HepG2 (cell line): ENCODE results near the gene CCDC88C. TPM values are rescaled to one million over a fixed set of nuclear protein-coding genes. Genes with fewer than 3 reads are reported as not detected.
A peak's percentile ranks its signal among the peaks of the same experiment; 100 is the strongest.

ENCODE experiments used
- ATAC-seq: fragments of 200-7000 bp; cut with Tn5 transposase; 3 replicates; pipeline ENCODE4 v1.9.1; 2020; ENCODE audit warnings: mild to moderate bottlenecking, moderate library complexity
- BruUV-seq: library from RNA; stranded (reverse); fragments of 400-500 nt; replicated peaks from 2 replicates; lab custom pipeline; 2021; lab: Mats Ljungman, UMichigan
- CTCF ChIA-PET: fragments of 300-600 bp; formaldehyde crosslinking; extraction: SDS; loops from one replicate; lab custom pipeline; 2021; ENCODE audit warnings: low total read pairs, inconsistent platforms, low intra/inter-chr PET ratio; lab: Yijun Ruan, JAX
- POLR2A ChIA-PET: fragments of 350-600 bp; sonication (Branson Sonifier 250); formaldehyde crosslinking; loops from one replicate; lab custom pipeline; 2020; ENCODE audit warnings: antibody characterized with exemption, inconsistent platforms; lab: Yijun Ruan, JAX
- DNase-seq: peaks from one replicate; pipeline ENCODE4 v3.0.0-alpha.2; 2015; ENCODE audit warnings: low spot score
- FAIRE-seq: peaks from 3 replicates; lab custom pipeline; 2011; peaks lifted over from hg19 to GRCh38; lab: Jason Lieb, UNC
- H2AFZ ChIP-seq: one replicate; pipeline ENCODE4 v1.6.1; 2011; ENCODE audit warnings: low read length, inconsistent platforms
- H3K27ac ChIP-seq: fragments of 300-600 bp; 3 replicates; pipeline ENCODE4 v1.8.0; 2011; ENCODE audit warnings: mixed run types, mild to moderate bottlenecking, mixed read lengths, low read length, inconsistent platforms; ENCODE audit not compliant: insufficient read depth; ENCODE audit errors: extremely low read length
- H3K27me3 ChIP-seq, 2 experiments: fragments of 200-600 bp in 1 of 2; 2 replicates in 1 of 2; 3 replicates in 1 of 2; pipeline versions ENCODE4 v1.6.0 to v1.8.0; 2011; ENCODE audit warnings: low read length in 2 of 2, mild to moderate bottlenecking in 2 of 2, moderate library complexity in 2 of 2, inconsistent platforms in 1 of 2; ENCODE audit not compliant: insufficient read depth in 2 of 2, control insufficient read depth in 1 of 2
- H3K36me3 ChIP-seq, 2 experiments: fragments of 200-600 bp in 1 of 2; replicated peaks in 1 of 2; 2 replicates in 1 of 2; 3 replicates in 1 of 2; pipeline versions ENCODE4 v1.5.1 to v1.8.0; 2011; ENCODE audit warnings: low read length in 2 of 2, inconsistent platforms in 1 of 2; ENCODE audit not compliant: insufficient read depth in 2 of 2, control insufficient read depth in 1 of 2
- H3K4me1 ChIP-seq: 2 replicates; pipeline ENCODE4 v1.5.1; 2012; ENCODE audit warnings: low read length, inconsistent platforms; ENCODE audit not compliant: insufficient read depth
- H3K4me2 ChIP-seq: 2 replicates; pipeline ENCODE4 v1.6.0; 2011; ENCODE audit warnings: low read depth, low read length, inconsistent platforms
- H3K4me3 ChIP-seq, 3 experiments: fragments of 200-600 bp in 1 of 3; sonication (generic), shearing (Covaris generic) in 1 of 3; replicated peaks in 1 of 3; 2 replicates each; pipeline ENCODE4 v1.5.1; 2011 to 2016; ENCODE audit warnings: low read length in 3 of 3, inconsistent platforms in 2 of 3, low read depth in 2 of 3, mild to moderate bottlenecking in 2 of 3, control low read depth in 1 of 3, mixed read lengths in 1 of 3; ENCODE audit not compliant: insufficient read depth in 1 of 3
- H3K79me2 ChIP-seq: one replicate; pipeline ENCODE4 v1.6.1; 2011; ENCODE audit warnings: low read length, inconsistent platforms; ENCODE audit not compliant: insufficient read depth
- H3K9ac ChIP-seq: 2 replicates; pipeline ENCODE4 v1.6.0; 2011; ENCODE audit warnings: mild to moderate bottlenecking, low read depth, low read length, inconsistent platforms; ENCODE audit not compliant: insufficient read depth
- H3K9me3 ChIP-seq: 2 replicates; pipeline ENCODE4 v1.5.1; 2012; ENCODE audit warnings: mild to moderate bottlenecking, low read length
- H4K20me1 ChIP-seq: 2 replicates; pipeline ENCODE4 v1.6.0; 2011; ENCODE audit warnings: inconsistent platforms, mild to moderate bottlenecking, low read length, moderate library complexity; ENCODE audit not compliant: insufficient read depth
- CTCF ChIP-seq: sonication (generic); formaldehyde crosslinking; IDR thresholded peaks from 2 replicates; pipeline ENCODE4 v1.5.0; 2020; ENCODE audit warnings: mild to moderate bottlenecking, missing genetic modification reagents, moderate library complexity
- MNT ChIP-seq: fragments of 450-650 bp; IDR thresholded peaks from 2 replicates; pipeline ENCODE4 v1.6.1; 2016
- STAG1 ChIP-seq: sonication (generic); formaldehyde crosslinking; IDR thresholded peaks from 2 replicates; pipeline ENCODE4 v1.4.0; 2020; ENCODE audit warnings: missing genetic modification reagents
- ZNF549 ChIP-seq: sonication (generic); formaldehyde crosslinking; IDR thresholded peaks from 2 replicates; pipeline ENCODE4 v1.5.0; 2020; ENCODE audit warnings: missing genetic modification reagents
- ZNF687 ChIP-seq: sonication (generic); formaldehyde crosslinking; IDR thresholded peaks from 2 replicates; pipeline ENCODE4 v1.5.1; 2020; ENCODE audit warnings: mild to moderate bottlenecking, missing genetic modification reagents, moderate library complexity
- WGBS: methylation state at CpG from one replicate; pipeline ENCODE4 v1.1.6; 2017; ENCODE audit warnings: low lambda C conversion rate; 5-methylcytosine and 5-hydroxymethylcytosine counted together
- in situ Hi-C: cut with HindIII; loops from 2 replicates; pipeline ENCODE4 v1.10.0; 2017; ENCODE audit warnings: low pct_unique_long_range_greater_than_20kb; ENCODE audit not compliant: extremely low pct_ligation_motif_present
- intact Hi-C: fragments of 100-400 bp; cut with micrococcal nuclease; formaldehyde crosslinking; loops from one replicate; pipeline ENCODE4 v1.10.0; 2022; ENCODE audit not compliant: unreplicated experiment
- polyA plus RNA-seq, 8 experiments: library from polyadenylated mRNA; depleted of rRNA in 3 of 8; stranded (reverse) in 7 of 8; unstranded in 1 of 8; fragments of >200 nt; fragmentation: Illumina TruSeq in 4 of 8; extraction: Trizol in 4 of 8; gene quantifications; 2 replicates each; pipeline versions ENCODE4 v1.2.1 to v1.2.3, GENCODE V29; 2011 to 2016; ENCODE audit warnings: low read depth in 4 of 8, missing spikeins in 1 of 8, mixed read lengths in 1 of 8; ENCODE audit not compliant: insufficient read depth in 1 of 8
- total RNA-seq, 5 experiments: library from RNA; depleted of rRNA; stranded (reverse); fragments of >200 nt; fragmentation: Illumina TruSeq; extraction: Trizol; gene quantifications; 2 replicates each; pipeline ENCODE4 v1.2.3, GENCODE V29; 2016; ENCODE audit warnings: low read depth in 1 of 5

Gene CCDC88C
- total and polyA plus RNA-seq, 2 of the 13 experiments (the other 11 are each of a cell fraction or from before 2014, with no cell fraction given), result 3.6 to 11.7 TPM

GRCh38 chr14:91354979-91355685 lies 62.5 kb downstream of the CCDC88C start:
- WGBS, result 91% methylated on average over 27 of the region's 27 CpGs
- TF ChIP-seq ZNF687 (CRISPR knock-in tag) (peak; percentile 18; the same call in 1 of the 2 replicates), STAG1 (CRISPR knock-in tag) (peak; percentile 41), ZNF549 (CRISPR knock-in tag) (no peak), CTCF (CRISPR knock-in tag) (peak; percentile 52), MNT (no peak)
- Histone ChIP-seq H3K4me3 (no peak overlapping the region), H3K4me1 (0 out of 2 replicates have a peak, but pooled peaks cover 7% of the 10 kb centered on the region), H3K79me2 (no peaks in the 10 kb centered on the region), H3K27me3 (no peaks in the 10 kb centered on the region), H3K9ac (no peak overlapping the region), H3K27ac (no peak overlapping the region), H2AFZ (no peak overlapping the region), H4K20me1 (no peaks in the 10 kb centered on the region), H3K4me2 (no peak overlapping the region), H3K9me3 (no peaks in the 10 kb centered on the region), H3K36me3 (peaks cover 2 to 12% of the 10 kb centered on the region in 2 experiments; a peak in 3 of 5 replicates)
- BruUV-seq, result no TSS peak
- intact Hi-C loops (no loop called here), in situ Hi-C loops (no loop called here)
- ChIA-PET CTCF (no interaction called here), POLR2A (no interaction called here)
- ATAC-seq, result peak; percentile 66
- no peak for DNase-seq
- FAIRE-seq, result no peak
